ENCODE results near the gene CDH23. TPM values are rescaled to one million over a fixed set of nuclear protein-coding genes. Genes with fewer than 3 reads are reported as not detected.

Gene CDH23
- total and polyA plus RNA-seq, 9 of the 15 experiments (the other 6 are each of a cell fraction or from before 2014, with no cell fraction given), result 0.18 to 1.2 (median 0.47) TPM

GRCh38 chr10:71684356-71685173, 287.8 kb downstream of the CDH23 start (continued):
- TF ChIP-seq MYC (IDR thresholded peaks at IDR 0.05; ENCODE audit: low read depth, low read length) (peak; percentile 90), MYC (CRISPR knock-in tag; IDR thresholded peaks at IDR 0.05; ENCODE audit: borderline replicate concordance, low read depth) (peak; percentile 16; the same call in 1 of the 2 replicates), NR2C2 (CRISPR knock-in tag; IDR thresholded peaks at IDR 0.05) (no peak), NR2C2 (tag; IDR thresholded peaks at IDR 0.05) (no peak), SMC3 (conservative IDR thresholded peaks at IDR 0.05; ENCODE audit: insufficient read depth, low read depth, low read length) (no peak; the same call in 1 of the 2 replicates), NFE2 (IDR thresholded peaks at IDR 0.05; ENCODE audit: low read depth) (no peak), ZBTB5 (IDR thresholded peaks at IDR 0.05) (no peak), DPF2 (IDR thresholded peaks at IDR 0.05) (0 out of 2 replicates have a peak, but pooled peaks have one; percentile 28), NFATC3 (IDR thresholded peaks at IDR 0.05) (no peak), ZFP36 (IDR thresholded peaks at IDR 0.05; ENCODE audit: low read depth, low read length, partially characterized antibody) (peak; percentile 53), KDM1A (IDR thresholded peaks at IDR 0.05) (0 out of 4 replicates have a peak, but pooled peaks have one; percentile 6 to 11), BCOR (IDR thresholded peaks at IDR 0.05) (peak; percentile 76), MYNN (IDR thresholded peaks at IDR 0.05) (no peak), MYNN (CRISPR knock-in tag; IDR thresholded peaks at IDR 0.05) (no peak), BRD9 (IDR thresholded peaks at IDR 0.05; ENCODE audit: low read depth, partially characterized antibody) (no peak), SRSF1 (IDR thresholded peaks at IDR 0.05; ENCODE audit: low read depth, low read length) (no peak), ZFP1 (CRISPR knock-in tag; IDR thresholded peaks at IDR 0.05) (no peak), XRCC4 (IDR thresholded peaks at IDR 0.05; ENCODE audit: extremely low read depth, insufficient read depth, insufficient read length) (no peak), CC2D1A (IDR thresholded peaks at IDR 0.05) (no peak), SRSF9 (IDR thresholded peaks at IDR 0.05; ENCODE audit: borderline replicate concordance, low read depth, low read length) (no peak), MAZ (CRISPR knock-in tag; conservative IDR thresholded peaks at IDR 0.05 in 1 of 2, IDR thresholded peaks at IDR 0.05 in 1 of 2) (peak; percentile 31 to 72; a peak in 2 of 4 replicates), EWSR1 (IDR thresholded peaks at IDR 0.05; ENCODE audit: borderline replicate concordance, low read depth, partially characterized antibody) (no peak), ZNF431 (CRISPR knock-in tag; IDR thresholded peaks at IDR 0.05) (no peak), OTX1 (CRISPR knock-in tag; IDR thresholded peaks at IDR 0.05) (0 out of 2 replicates have a peak, but pooled peaks have one; percentile 9)
- TF ChIP-seq, protein P1, sequence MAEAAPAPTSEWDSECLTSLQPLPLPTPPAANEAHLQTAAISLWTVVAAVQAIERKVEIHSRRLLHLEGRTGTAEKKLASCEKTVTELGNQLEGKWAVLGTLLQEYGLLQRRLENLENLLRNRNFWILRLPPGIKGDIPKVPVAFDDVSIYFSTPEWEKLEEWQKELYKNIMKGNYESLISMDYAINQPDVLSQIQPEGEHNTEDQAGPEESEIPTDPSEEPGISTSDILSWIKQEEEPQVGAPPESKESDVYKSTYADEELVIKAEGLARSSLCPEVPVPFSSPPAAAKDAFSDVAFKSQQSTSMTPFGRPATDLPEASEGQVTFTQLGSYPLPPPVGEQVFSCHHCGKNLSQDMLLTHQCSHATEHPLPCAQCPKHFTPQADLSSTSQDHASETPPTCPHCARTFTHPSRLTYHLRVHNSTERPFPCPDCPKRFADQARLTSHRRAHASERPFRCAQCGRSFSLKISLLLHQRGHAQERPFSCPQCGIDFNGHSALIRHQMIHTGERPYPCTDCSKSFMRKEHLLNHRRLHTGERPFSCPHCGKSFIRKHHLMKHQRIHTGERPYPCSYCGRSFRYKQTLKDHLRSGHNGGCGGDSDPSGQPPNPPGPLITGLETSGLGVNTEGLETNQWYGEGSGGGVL (CRISPR knock-in tag; IDR thresholded peaks at IDR 0.05), result no peak
- TF ChIP-seq, protein P2, sequence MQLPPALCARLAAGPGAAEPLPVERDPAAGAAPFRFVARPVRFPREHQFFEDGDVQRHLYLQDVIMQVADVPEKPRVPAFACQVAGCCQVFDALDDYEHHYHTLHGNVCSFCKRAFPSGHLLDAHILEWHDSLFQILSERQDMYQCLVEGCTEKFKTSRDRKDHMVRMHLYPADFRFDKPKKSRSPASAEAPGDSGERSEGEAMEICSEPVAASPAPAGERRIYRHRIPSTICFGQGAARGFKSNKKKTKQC (CRISPR knock-in tag; IDR thresholded peaks at IDR 0.05), result no peak
